Aortic smooth muscle cell (primary cell): Measurements from ENCODE around the gene VEPH1. TPM values are rescaled to one million over a fixed set of nuclear protein-coding genes. Genes with fewer than 3 reads are reported as not detected.

Source experiments
- total RNA-seq: library from RNA; depleted of rRNA; stranded (reverse); fragments of >200 nt; gene quantifications from 2 replicates; pipeline ENCODE4 v1.2.3, GENCODE V29; 2014

VEPH1 gene
- 43.6 and 62.6 TPM in 2 replicates for total RNA-seq

DNA sequence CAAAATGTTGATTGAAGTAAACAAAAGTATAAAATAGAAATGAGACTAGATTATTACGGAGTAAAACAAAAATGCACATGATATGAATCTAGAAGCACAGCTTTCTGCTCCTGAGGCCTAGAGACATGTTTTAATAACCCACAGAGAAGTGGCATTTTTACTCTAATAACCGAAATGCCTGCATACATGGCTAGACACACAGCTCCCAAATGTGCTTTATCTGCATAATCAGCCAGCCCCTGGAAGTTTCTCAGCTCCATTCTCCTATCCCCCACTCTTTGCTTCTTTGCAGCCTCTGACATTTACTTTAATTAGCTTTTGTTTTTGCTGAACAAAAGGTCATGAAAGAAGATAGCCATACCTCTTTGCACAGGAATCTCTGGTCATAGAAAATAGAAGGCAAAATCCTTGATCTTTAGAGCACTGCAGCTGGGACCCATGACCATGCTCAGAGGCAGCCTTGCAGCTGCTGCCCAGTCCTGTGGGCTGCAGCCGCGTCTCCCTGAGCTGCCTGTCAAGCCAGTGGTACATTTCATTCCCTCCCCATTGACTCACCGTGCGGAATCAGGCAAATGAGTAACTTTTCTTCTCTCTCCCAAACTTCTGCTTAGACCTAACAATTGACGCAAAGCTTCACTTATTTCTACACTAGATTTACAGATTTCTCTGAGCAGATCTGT lies at the start of gene VEPH1:
TSS of gene VEPH1 (minus strand) at position 501 of the 680 bp plus-strand sequence. CDS start 8,067 bp downstream, outside the sequence.

DNA sequence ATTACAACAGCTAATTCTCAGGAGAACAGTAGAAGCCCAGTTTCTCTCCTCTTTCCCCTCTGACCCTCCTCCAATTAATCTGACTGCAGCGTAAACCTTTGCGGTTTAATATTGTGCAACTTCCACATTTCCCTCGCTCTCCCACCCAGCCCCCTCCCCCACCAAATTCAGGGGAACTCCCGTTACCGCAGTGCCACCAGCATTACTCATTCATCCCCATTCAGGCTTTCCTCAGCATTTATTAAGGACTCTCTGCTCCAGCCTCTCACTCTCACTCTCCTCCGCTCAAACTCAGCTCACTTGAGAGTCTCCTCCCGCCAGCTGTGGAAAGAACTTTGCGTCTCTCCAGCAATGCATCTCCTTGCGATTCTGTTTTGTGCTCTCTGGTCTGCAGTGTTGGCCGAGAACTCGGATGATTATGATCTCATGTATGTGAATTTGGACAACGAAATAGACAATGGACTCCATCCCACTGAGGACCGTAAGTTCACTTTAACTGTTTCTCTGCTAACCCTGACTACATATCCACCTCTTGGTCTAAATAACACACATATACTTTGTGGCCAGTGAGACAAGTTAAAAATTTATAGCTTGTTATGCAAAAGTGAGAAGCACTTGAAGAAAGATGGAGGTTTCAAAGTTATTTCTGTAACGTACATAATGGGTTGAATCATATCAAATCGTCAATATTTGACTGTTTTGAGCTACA lies 66.5 kb downstream of the VEPH1 start, which contains the start of gene PTX3:
TSS of gene PTX3 (plus strand) at position 268 of the 709 bp plus-strand sequence. CDS start at position 352, 84 bp downstream.

Other genes starting within 250 kb of the VEPH1 start
- 194 and 257 TPM in 2 replicates for gene PTX3, start 66.6 kb downstream of the VEPH1 start, total RNA-seq